Stimulated activated CD4-positive, alpha-beta T cell treated with anti-CD3 and anti-CD28 coated beads, TNF-alpha, amount 100 ng/mL, for 48 hours (primary cell): ENCODE measurements around the gene RBM5.

Experiments used
- DNase-seq, 3 donors: peaks; one replicate each; pipeline ENCODE4 v3.0.0-alpha.2; 2020; ENCODE audit warnings: low read depth in 3 of 3

Gene RBM5

DNA sequence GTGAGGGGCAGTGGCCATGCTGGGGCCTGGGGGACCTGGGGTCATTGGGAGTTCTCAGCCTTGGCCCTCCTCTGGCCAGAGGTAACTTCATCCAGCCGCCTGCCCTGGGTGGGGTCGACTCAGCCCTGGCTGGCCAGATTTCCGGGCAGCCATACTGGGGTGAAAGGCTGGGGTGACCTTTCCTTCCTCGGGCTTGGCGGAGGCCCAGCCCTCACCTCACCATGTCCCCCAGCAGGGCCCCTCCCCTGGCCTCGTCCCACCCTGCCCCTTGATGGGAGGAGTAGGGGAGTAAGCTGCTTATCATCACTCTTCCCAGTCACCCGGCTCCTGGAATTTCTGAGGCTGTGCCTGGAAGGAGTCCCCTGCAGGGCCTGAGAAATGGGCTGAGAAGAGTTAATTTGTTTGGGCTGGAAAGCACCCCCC is 71.9 kb downstream of the RBM5 start:
- no peak for DNase-seq

DNA sequence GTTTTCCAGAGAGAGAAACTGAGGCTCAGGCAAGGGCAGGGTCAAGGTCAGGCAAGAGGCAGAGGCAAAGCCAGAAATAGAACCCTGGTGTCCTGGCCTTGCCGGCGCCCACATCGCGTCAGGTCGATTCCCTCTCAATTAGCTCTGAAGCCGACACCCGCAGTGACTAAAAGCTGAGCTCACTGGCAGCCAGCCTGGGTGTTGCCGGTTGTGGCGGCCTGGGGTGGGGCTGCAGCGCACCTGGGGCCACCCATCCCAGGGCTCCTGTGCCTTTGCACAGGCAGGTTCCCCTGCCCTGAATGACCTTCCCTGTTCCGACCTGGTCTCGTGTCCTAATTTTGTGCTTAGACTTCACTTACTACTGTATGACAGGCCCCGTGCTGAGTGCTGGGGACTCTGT is 72.6 kb downstream of the RBM5 start:
- DNase-seq = no peak

DNA sequence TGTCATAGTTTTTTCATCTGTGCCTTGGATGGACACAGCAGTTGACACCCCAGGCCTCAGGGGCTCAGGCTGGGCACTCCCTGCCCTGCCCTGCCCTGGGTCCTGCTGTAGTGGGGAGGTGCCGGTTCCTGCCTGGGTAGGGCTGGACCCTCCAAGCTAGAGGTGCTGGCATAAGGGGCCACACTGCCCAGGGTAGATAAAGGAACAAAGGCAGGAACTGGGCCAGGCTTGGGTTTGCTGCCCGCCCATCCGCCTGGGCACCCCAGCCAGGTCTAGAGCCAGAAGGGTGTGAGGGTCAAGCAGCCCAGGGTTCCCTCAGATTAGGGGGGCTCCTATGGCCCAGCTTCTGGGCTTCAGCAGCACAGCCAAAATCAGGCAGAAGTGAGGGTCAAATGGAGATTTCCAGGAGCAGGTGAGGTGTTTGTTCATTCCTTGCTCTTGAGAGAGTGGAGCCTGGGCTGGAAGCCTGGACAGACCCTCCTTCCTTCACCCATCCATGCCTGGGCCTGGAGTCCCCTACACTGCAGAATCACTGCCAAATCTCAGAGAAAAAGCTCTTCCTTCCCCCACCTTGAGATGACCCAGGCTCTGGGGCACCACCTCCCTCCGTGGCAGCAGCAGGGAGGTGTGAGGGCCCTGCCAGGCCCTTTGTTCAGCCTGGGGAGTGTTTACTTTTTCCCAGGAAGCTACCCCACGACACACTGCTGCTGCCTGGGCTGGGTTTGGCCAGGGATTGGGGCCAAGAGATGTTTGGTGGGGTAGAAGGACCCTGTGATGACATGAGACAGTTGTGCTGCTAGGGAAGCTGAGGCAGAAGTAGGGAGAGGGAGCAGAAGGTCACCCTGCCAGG is 73.5 kb downstream of the RBM5 start:
- DNase-seq = no peak

DNA sequence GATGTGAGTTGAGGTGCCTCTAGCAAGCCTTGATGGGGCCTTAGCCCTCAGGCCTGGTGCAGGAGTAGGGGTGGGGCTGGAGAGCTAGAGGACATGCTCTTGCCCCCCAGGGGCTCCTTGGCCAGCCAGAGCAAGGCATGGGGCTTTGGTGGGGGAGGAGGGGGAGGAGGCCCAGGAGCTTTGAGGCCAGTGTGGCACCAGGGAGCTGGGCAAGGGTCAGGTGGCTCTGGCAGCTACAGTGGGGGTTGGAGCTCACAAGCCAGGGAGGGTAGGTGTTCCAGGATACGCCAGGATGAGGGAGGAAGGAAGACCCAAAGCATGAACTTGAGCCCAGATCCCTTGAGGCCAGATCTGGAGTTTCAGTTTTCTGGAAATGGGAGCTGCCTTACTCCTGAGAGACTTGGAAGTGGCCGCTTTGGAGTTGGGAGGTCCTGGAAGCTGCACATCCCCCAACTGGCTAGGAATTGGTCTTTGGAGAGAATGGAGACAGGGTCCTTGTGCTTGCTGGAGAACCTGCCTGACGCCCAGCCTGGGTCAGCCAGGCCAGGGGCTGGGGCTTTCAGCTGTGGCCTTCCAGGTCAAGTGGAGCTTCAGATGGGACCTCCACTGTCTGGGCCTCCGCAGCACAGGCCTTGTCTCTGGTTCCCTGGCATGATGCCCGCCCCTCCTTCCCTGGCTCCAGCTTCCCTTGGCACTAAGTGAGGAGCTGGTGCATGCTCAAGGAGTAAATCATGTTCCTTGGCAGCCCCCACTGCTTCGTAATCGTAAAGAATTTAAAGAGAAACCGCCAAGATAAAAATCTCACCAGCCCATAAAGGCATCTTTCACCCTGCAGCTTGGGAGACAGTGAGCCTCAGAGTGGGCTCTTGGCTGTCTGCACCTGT is 75.1 kb downstream of the RBM5 start:
- DNase-seq = no peak

DNA sequence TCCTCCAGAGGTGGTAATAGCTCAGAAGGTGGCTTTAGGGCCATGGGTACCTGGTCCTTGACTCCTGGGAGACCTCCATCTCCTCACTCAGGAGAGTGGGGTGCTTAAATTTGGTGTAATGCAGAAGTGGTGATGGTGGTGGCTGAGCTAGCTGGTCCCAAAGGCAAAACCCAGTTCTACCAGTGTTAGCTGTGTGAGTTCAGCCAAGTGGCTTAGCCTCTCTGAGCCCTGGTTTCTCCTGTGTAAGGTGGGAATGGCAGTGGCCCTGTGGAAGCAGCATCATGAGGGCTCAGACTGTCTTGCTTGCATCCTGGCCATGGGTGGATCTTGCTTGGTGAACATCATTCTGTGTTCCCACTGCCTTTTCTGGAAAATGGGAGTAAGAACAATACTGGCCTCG is 75.8 kb downstream of the RBM5 start:
- DNase-seq = no peak

DNA sequence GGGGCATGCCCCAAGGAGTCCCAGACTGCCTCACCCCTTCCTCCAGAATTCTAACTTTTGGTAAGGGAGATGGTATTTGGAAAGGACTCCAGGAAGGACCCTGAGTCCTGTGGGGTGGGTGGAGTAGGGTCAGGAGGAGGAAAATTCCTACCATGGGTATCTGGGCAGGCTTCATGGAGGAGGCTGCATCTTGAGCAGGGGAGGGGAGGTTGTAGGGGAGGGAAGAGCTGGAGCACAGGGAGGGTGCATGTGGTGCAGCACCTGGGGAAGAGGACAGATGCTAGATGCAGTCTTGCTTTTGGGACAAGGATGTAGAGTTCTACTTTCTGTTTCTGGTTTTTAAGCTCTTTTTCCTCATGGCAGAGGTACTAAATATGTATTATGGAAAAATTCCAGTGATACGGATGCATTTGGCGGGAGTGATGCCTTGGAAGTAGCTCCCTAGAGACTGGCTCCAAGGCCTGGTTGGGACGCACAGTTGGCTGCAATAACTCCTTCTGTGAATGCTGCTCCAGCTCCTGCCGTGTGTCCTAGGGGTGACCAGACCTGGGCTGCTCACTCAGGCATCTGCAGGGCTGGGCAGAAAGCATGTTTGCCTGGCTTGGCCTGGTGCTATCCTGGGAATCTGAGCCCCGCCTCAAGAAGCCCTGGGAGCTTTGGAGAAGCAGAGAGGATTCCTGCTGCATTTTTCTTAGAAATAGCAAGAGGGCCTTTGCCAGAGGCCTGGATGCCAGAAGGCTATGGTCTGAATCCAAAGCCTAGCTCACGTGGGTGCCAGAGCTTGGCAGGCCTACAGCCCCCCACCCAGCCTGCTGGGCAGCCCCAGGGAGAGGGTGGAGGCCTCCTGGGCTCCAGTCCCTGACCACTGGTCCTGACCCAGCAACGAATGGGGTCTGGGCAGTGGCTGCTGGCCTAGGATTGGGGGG is 76.5 kb downstream of the RBM5 start:
- no peak for DNase-seq

DNA sequence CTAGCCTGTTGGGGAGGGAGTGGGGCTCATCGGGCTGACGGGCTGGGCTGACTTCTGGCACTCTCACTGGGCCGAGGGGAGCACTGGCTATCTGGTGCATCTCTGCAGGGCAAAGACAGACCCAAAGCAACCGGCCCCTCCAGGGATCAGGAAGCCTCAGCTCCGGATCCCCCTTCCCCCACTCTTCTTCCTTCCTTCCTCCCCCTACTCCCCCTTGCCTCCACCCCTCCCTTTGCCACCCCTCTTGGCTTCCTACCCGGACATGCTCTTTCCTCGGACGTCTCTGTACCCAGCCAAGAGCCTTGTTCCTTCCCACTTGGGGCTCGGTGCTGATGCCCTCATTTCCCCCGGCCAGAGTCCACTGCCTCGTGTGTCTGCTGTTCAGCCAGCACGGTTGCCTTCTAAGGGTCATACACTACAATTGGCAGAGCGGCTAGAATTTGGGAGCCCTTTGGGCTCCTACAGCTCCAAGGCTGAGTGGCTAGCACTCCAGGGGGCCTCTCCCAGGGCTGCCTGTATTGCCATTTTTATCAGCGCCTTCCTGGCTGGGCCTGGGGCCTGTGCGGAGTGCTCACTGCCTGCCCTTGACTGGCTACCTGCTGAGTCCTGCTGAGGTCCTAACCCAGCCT is 77.3 kb downstream of the RBM5 start:
- no peak for DNase-seq

DNA sequence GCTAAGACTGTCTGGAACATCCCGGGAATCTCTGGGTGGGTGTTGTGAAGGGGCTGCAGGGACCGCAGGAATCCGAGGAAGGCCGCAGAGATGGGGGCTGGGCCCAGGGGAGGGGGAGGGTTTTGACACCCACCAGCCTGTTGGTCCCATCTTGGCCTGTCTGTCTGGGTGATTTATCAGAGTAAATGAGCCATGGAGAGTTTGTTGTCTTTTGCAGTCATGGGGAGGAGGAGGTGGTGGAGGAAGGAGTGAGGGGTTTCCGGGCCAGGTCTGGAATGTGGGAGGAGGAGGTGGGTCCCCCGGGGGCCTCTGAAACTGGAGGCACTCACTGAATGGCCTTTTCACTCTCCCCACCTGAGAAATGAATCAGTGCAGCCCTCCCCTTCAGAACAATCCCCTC is 77.9 kb downstream of the RBM5 start:
- DNase-seq = no peak

DNA sequence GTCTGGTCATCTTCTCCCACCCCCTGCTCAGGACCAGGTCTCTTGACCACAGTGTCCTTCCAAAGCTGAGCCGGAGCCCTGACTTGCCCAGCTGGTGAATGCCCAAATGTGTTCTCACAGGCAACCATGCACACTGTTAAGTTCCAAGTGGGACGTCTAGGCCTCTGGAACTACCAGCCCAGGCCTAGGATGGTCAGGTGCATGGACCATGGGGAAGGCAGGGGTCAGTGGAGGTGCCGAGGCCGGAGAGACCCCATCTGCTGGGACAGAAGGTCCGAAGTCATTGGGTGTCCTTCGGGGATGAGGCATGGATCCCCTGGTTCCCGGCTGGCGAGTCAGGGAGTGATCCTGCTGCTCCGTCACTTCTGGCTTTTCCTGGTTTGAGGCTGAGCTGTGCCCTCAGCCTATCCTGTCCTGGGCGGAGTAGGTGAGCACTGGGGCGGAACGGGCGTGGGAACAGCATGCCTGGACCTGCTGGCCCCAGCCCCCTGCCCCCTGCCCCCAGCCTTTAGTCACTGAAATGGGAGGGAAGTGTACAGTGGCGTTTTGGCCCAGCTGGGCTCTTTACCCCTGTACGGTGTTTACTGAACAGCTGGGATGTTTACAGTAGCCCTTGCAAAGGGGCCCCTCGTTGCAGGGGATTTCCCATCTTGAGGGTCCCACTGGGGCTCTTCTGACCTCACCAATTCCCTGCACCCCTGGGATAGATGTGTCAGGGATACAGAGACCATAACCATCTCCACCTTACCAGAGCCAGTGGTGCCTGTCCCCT is 78.5 kb downstream of the RBM5 start:
- no peak for DNase-seq

DNA sequence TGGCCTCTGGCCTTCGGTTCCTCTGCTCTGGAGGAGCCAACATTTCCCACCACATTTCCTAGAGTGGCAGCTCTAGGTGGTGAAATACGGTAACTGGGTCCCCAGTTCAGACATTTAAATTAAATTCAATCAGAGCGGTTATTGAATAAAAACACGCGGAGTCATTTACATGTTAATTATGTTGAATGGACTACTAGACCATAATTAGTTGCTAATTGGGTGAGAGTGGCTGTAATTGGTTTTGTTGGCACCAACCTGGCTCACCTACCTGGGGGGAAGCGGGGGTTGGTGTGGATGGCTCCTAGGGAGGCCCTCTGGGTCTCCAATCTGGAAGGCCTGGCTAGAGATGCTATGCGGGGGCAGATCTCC is 79.1 kb downstream of the RBM5 start:
- DNase-seq = no peak

DNA sequence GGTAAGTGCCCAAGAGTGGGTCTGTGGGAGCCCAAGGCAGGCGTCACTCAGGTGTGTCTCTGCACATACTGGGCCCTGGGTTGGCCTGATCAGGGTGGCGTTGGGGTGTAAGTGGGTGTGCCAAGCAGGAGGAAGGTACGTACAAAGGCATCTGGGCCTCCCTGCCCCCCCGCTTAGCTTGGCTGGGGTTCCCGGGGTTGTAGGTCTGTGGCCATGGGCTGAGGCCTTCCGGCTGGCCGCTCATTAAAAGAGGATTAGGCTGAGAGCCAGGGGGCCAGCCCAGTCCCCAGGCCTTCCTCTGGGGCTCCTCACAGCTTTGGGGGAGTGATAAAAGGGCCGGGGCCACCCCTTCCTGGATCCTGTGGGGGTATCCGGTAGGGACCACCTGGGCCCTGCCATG is 79.7 kb downstream of the RBM5 start:
- DNase-seq = no peak
